ENCODE measurements around the gene CARD11.

CARD11 gene

DNA sequence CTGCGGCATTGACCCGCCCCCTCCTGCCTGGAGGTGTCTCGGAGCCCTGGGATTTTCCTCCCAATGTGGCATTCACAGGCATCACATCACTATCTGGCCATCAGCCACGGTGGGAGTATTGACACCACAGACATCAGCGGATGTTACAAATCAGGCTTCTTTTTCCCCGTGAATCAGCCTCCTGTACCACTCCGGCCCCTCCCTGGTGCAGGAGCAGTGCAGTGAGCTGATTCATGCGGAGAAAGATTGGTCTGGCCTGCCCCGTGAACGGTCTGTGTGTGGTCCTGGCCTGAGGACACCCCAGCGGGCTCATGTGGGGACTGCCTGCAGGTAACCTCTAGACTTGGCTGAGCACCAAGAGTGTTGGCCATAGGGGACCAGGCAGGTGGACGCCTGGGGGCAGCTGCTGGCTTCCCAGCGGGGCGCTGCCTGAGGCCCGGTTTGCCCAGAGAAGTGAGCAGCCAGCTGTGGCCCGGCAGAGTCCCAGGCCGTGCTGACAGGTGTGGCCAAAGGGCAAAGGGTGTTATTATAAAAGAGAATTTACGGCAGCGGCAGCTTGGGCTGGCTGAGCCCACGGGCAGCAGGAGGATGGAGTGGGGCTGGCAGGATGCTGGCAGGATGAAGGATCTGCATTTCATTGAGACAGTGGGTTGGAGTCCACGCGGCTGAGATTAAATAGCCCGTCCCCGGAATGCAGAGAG, 167.5 kb downstream of the CARD11 start:
- no peak overlapping the region for H3K4me3 ChIP-seq (ENCODE audit: low read depth, low read length)
- no peak for DNase-seq (ENCODE audit: low read depth)
- TF ChIP-seq, protein P1, sequence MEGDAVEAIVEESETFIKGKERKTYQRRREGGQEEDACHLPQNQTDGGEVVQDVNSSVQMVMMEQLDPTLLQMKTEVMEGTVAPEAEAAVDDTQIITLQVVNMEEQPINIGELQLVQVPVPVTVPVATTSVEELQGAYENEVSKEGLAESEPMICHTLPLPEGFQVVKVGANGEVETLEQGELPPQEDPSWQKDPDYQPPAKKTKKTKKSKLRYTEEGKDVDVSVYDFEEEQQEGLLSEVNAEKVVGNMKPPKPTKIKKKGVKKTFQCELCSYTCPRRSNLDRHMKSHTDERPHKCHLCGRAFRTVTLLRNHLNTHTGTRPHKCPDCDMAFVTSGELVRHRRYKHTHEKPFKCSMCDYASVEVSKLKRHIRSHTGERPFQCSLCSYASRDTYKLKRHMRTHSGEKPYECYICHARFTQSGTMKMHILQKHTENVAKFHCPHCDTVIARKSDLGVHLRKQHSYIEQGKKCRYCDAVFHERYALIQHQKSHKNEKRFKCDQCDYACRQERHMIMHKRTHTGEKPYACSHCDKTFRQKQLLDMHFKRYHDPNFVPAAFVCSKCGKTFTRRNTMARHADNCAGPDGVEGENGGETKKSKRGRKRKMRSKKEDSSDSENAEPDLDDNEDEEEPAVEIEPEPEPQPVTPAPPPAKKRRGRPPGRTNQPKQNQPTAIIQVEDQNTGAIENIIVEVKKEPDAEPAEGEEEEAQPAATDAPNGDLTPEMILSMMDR (IDR thresholded peaks at IDR 0.05; ENCODE audit: control insufficient read depth, extremely low read depth, insufficient read depth), result no peak

DNA sequence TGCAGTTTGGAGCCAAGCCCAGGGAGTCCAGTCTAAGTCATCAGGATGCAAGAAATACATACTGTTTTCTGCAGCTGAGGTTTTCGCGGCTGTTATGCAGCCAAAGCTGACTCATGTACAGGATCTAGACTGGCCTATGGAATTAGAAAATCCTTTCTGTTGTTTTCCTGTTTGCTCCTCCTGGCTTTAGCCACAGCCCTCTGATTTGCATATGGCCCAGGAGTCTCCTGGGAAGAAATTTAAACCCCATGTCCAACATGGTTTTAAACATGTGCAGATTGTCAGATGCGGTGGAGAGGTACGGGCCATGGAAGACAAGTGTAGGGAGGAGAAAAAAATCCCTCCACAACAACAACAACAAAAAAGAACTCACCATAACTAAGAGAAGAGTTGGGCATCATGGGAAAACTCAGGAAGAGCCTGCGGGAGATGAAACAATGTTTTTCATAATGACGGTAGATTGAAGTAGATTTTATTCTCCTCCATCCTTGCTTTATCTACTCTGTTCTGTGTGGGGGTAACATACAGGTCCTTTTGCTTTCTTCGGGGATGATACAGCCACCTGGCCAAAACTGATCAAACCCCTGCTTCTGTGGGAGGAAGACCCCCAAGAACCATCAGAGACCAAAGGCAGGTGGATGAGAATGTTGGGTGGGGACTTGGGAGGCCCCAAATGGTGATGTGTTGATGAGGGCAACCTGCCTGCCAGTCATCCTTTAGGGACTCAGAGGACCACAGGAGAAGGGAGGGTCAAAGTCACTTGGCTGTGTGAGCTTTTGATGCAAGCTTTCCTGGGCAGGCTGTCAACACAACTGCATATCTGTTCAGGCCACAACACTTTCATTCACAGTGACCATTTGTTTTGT, 169.7 kb downstream of the CARD11 start:
- no peak overlapping the region for H3K4me3 ChIP-seq (ENCODE audit: low read depth, low read length)
- TF ChIP-seq, protein P1 (IDR thresholded peaks at IDR 0.05; ENCODE audit: control insufficient read depth, extremely low read depth, insufficient read depth), result no peak
- no peak for DNase-seq (ENCODE audit: low read depth)

DNA sequence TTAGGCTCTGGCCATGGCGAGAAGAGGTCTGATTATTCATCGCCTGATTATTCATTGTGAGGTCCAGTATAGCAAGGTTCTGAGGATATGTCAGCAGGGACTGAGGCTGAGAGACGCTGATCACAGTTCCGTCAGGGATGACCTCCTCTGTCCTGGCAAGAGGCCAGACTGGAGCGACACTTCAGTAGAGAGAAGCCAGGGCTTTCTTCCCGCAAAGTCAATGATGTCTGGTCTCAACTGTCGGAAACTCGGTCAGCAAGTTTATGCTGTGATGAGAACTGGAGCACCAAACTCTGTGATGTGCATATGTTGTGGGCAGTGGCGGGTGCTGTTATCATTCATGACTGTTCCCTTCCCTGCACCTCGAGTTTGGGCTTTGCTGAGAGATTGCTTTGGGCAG, 170.5 kb downstream of the CARD11 start:
- no peak overlapping the region for H3K4me3 ChIP-seq (ENCODE audit: low read depth, low read length)
- no peak for DNase-seq (ENCODE audit: low read depth)

DNA sequence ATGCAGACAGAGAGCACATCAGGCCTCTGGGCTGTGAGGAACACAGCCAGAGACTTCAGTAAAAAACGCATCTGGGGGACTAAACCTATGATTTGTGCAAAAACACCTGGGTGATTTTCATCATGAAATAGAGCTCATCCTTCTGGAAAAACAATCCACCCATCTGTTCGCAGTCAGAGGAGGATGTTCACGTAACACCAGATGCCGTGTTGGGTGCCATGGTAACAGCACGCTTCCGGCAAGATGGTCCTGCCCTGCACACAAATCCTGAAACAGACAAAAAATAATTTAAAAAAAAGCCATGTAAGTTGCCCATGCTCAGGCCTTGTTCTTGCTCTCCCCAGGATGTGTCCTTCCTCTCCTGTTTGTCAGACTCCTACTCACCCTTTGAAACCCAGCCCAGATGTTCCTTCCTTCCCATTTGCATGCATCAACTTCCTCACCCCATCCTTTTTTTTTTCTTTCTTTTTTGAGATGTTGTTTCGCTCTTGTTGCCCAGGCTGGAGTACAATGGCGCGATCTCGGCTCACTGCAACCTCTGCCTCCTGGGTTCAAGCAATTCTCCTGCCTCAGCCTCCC, 171.3 kb downstream of the CARD11 start:
- TF ChIP-seq, protein P1 (IDR thresholded peaks at IDR 0.05; ENCODE audit: control insufficient read depth, extremely low read depth, insufficient read depth), result no peak
- DNase-seq (ENCODE audit: low read depth), result no peak
- no peak overlapping the region for H3K4me3 ChIP-seq (ENCODE audit: low read depth, low read length)

More for the DNA sequence above, 170.5 kb downstream of the CARD11 start:
- TF ChIP-seq, protein P1 (IDR thresholded peaks at IDR 0.05; ENCODE audit: control insufficient read depth, extremely low read depth, insufficient read depth), result no peak

DNA sequence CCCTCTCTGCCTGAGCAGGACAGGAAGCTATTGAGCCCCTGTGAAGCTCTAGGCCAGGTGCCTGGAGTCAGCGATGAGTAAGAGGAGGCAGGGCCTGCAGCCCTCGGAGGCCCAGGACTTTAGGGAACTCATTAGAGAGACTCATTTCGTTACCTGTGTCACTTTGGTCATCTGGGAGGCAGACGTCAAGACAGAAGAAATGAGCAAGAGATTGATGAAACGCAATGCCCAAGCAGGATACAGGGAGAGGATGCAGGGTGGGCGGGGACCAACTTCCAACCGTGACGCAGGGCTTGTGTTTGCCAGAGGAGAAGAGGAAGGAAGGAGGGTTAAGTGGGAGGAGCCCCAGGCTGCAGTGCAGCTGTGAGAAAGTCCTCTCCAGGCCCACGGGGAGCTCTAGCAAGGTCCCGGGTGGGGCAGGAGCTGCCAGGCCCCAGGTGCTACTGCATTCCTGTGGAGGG, 173.2 kb downstream of the CARD11 start:
- no peak overlapping the region for H3K4me3 ChIP-seq (ENCODE audit: low read depth, low read length)
- TF ChIP-seq, protein P1 (IDR thresholded peaks at IDR 0.05; ENCODE audit: control insufficient read depth, extremely low read depth, insufficient read depth), result no peak
- no peak for DNase-seq (ENCODE audit: low read depth)

DNA sequence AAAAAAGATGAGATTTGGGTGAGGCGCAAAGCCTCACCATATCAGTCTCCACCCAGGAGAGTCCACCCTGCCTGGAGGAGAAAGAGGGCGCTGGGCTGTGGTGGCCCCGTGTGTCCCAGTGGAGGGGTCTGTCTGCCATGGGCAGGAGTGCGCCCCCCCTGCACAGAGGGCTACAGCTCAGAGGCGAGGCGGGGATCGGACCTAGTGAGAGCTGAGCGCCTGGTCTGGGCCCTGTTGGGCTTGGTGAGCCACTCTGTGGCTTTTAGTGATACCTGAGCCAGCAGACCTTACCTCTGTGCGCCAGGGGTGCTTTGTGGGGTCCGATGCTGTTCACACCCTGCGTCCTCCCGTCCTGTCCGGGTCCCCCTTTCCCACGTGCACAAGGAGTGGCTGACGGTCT, 173.7 kb downstream of the CARD11 start:
- no peak overlapping the region for H3K4me3 ChIP-seq (ENCODE audit: low read depth, low read length)
- no peak for DNase-seq (ENCODE audit: low read depth)
- TF ChIP-seq, protein P1 (IDR thresholded peaks at IDR 0.05; ENCODE audit: control insufficient read depth, extremely low read depth, insufficient read depth), result no peak

Data from LNCaP clone FGC (cell line).